Activated effector memory CD4-positive, alpha-beta T cell treated with anti-CD3 and anti-CD28 coated beads, Interleukin-2, amount 50 U/mL, for 16 hours (primary cell): ENCODE results near the gene GALR3.

Experiments used
- DNase-seq: peaks from one replicate; pipeline ENCODE4 v3.0.0-alpha.2; 2020

Gene GALR3

DNA sequence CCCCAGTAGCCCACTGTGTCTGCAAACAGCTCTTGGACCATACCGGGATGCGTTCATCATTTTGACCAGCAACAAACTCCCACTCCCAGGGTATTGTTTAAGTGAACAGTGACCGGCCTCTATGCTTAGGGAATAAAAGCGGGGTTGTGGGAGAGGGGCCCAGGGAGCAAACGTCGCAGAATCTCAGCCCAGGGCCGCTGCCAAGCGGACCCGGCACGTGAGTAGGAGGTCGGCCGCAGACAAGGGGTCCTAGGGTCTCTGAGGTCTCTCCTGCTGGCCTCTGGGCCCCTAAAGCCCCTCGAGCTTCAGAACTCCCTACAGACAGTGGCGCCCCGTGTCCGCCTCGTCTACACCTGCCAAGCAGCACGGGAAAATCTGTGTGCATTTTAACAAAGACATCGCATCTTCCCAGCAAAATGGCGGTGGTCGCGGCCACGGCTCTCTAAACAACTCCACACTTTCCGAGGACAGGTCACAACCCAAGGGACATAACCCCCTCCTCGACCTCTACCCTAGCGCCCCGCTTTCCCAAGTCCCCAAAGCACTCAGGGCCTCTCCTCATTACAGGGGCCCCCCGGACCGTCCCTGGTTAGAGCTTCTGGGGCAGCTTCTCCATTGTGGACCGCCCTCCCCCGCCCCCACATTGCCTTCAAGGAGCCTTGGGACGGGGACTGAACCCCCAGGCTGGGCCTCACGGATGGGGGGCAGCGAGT lies 19.4 kb upstream of the GALR3 start:
- no peak for DNase-seq

GRCh38 chr22:37804352-37804880 lies 18.8 kb upstream of the GALR3 start:
- DNase-seq: no peak

DNA sequence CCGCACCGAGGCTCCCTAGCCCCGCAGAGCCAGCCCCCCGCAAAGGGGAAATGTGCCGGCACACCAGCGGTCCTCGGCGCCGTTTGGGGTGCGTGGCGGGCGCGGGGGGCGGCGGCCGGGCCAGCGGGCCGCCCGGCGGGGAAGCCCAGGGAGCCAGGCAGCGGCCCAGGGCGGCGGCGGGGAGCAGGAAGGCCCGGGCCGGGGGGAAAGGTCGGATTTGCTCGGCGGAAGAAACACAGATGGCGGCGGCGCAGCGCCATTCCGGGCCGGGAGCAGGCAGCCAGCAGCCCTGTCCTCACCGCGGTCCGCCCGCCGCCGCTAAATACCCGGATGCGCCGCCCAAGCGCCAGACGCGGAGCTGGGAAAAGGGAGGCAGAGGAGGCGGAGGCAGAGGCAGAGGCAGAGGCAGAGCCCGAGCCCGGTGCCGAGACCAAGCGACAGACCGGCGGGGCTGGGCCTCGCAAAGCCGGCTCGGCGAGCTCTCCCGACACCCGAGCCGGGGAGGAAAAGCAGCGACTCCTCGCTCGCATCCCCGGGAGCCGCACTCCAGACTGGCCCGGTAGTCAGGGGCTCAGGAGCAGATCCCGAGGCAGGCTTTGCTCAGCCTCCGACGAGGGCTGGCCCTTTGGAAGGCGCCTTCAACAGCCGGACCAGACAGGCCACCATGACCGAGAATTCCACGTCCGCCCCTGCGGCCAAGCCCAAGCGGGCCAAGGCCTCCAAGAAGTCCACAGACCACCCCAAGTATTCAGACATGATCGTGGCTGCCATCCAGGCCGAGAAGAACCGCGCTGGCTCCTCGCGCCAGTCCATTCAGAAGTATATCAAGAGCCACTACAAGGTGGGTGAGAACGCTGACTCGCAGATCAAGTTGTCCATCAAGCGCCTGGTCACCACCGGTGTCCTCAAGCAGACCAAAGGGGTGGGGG lies 18.0 kb upstream of the GALR3 start:
- DNase-seq: peak; percentile 87

DNA sequence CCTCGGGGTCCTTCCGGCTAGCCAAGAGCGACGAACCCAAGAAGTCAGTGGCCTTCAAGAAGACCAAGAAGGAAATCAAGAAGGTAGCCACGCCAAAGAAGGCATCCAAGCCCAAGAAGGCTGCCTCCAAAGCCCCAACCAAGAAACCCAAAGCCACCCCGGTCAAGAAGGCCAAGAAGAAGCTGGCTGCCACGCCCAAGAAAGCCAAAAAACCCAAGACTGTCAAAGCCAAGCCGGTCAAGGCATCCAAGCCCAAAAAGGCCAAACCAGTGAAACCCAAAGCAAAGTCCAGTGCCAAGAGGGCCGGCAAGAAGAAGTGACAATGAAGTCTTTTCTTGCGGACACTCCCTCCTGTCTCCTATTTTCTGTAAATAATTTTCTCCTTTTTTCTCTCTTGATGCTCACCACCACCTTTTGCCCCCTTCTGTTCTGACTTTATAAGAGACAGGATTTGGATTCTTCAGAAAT lies 17.3 kb upstream of the GALR3 start:
- DNase-seq: no peak

- no peak for DNase-seq
Measured at GRCh38 chr22:37806409-37807333, 16.5 kb upstream of the GALR3 start.

DNA sequence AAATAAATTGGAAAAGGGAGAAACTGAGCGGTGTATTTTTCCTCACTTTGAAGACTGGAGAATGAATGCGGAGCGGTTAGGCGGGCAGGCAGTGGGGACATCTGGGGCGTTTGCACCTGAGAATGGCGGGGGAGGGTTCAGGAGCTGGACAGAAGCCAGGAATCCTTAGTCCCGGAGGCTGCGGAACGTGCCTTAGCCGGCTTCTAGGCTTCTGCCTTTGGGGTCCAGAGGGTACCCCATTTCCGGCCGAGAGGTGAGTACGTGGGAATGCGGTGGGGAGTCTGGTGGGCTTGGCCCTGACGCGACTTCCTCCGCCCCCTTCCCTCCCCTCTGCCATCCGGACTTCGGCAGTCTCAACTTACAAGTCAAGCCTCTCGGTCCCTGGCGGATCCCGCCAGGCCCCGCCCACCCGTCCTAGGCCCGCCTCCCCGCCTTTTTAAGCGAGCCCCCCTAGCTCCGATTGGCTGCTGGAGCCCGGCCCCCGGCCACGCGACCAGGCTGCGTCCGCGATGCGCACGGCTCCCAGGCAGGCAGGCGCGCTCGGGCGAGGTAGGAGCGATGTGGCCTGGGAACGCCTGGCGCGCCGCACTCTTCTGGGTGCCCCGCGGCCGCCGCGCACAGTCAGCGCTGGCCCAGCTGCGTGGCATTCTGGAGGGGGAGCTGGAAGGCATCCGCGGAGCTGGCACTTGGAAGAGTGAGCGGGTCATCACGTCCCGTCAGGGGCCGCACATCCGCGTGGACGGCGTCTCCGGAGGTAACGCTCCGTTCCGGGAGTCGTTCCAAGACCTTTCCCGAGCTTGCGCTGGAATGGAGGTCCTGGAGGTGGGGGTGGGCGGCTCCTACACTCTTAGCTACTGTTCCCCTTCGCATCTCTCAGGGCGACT lies 15.5 kb upstream of the GALR3 start, which contains the start of gene GCAT:
Gene GCAT (plus strand): TSS at position 525 of the 884 bp plus-strand sequence. CDS start 34 bp downstream, at position 559.
- peak; percentile 93 for DNase-seq

- no peak for DNase-seq
Measured at GRCh38 chr22:37808294-37808657, 14.9 kb upstream of the GALR3 start.

GRCh38 chr22:37809672-37810333 lies 13.4 kb upstream of the GALR3 start:
- no peak for DNase-seq

- DNase-seq: no peak
Measured at GRCh38 chr22:37811867-37812266, 11.3 kb upstream of the GALR3 start.

- DNase-seq: no peak
Measured at GRCh38 chr22:37812869-37813678, 10.1 kb upstream of the GALR3 start.

GRCh38 chr22:37815593-37815992 lies 7.6 kb upstream of the GALR3 start:
- DNase-seq: no peak

DNA sequence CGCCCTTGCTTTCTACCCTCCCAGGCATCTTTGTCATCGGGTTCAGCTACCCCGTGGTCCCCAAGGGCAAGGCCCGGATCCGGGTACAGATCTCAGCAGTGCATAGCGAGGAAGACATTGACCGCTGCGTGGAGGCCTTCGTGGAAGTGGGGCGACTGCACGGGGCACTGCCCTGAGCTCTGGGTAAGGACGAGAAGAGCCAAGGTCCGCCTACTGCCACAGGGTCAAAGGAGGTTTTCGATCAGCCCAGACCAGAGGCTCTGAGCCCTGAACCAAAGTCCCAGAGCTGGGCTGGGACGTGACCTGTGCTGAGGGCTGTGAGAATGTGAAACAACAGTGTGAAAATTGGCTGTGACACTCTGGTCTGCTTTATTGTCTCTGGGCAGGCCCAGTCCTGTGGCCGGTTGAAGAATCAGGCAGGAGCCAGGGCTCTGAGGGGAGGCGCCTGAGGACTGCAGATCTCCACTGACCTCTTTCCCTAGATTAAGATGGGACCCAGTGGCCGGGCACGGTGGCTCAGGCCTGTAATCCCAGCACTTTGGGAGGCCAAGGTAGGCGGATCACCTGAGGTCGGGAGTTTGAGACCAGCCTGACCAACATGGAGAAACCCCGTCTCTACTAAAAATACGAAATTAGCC lies 6.5 kb upstream of the GALR3 start:
- DNase-seq: no peak

DNA sequence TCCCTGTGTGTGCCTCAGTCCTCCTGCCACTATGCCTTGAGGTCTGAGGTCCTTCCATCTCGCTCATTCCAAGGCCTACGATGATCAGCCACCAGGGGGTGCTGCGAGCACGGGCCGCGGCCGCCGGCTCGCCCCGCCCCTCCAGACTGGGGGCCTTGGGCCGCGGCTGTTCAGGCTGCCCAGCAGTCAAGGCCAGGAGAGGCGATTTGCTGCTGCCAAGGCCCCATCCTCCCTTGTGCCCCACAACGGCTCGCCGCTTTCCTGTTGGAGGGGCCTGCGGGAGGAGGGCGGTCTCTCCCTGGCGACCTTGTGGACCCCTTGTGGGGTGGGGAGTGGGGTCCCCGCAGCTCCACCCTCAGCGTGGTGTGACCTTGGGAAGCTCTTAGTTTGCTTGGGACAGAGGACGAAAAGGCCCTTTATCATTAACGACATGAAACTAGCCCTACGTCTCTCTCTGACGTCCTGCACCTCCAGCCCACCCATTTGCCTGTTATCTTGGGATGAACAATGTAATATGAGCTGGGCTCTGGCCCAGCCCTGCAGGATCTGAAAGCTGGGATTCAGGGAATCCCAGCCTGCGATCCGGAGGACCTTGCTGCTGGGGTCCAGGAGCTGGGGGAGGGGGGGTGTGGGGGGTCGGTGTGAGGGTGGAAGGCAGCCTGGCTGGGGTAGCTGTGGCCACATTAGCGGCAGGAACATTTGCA lies 5.3 kb upstream of the GALR3 start:
- peak; percentile 93 for DNase-seq

GRCh38 chr22:37818409-37819104 lies 4.6 kb upstream of the GALR3 start:
- DNase-seq: peak; percentile 87

GRCh38 chr22:37819105-37819433 lies 4.1 kb upstream of the GALR3 start:
- no peak for DNase-seq

DNA sequence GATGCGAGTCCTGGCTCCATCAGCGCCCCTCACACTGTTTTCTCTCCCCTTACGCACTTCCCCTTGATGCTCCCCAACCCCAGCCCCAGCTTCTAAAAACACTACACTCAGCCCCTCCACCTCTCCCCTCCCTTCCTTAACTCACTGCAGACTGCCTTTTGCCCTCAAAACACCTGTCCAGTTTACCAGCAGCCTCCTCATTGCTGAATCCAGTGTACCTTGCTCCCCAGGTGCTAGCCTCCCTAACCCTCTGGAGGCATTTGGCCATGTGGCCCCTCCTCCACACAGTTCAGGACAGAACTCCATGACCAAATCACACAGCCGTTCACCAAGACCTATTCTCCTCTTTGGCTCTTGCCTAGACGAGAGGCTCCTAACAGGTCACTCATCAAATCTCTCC lies 2.8 kb upstream of the GALR3 start:
- no peak for DNase-seq

DNA sequence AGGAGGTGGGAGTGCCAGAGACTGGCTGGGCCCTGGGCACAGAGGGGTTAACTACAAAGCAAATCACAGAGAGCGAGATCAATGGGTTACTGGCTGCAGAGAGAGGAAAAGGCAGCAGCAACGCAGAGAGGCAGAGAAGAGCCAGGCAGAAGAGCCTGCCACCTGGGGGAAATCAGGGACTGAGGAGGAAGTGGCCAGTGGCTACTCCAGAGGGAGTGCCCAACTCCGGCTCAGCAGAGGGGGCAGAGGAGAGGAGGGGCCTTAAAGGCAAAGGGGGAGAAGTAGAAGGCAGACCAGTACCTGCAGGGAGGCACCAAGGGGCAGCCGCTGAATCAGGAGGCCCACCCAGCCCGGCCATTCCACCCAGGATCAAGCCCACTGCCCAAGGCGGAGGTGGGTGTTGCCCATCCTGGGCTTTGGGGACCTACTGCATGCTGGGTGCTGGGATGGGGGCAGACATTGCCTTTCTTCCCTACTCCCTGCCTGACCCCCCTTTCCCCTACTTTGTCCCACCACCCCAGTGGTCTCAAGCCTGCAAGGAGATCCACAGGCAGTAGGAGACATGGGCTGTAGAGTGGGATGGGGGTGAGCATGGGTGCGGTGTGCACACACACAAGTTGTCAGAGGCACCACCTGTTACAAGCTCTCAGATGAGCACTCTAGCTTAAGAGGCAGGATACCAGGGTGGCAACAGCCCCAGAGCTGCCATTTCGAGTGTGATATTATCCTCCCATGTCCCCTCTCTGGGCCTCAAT lies 926 bp upstream of the GALR3 start:
- DNase-seq: no peak
